HG03280 (cell line): Measurements from ENCODE around the gene GRM8.
"Not testable (repeated sequence)": the region's sequence is repeated elsewhere in the genome, so short reads cannot be mapped to it uniquely, and the experiment has no call there.

Experiments used
- ATAC-seq: cut with Tn5 transposase; IDR thresholded peaks from one replicate; pipeline ENCODE4 v1.9.1; 2021; ENCODE audit warnings: mild to moderate bottlenecking, moderate library complexity; ENCODE audit not compliant: unreplicated experiment

GRM8 gene

GRCh38 chr7:126685018-126685573 is 567.6 kb downstream of the GRM8 start:
- ATAC-seq: no peak

GRCh38 chr7:126682176-126682575 is 570.6 kb downstream of the GRM8 start:
- no peak for ATAC-seq

- not testable (repeated sequence) for ATAC-seq
Observed at GRCh38 chr7:126668762-126669161, 584.0 kb downstream of the GRM8 start.

GRCh38 chr7:126668367-126668752 is 584.4 kb downstream of the GRM8 start:
- no peak for ATAC-seq

GRCh38 chr7:126667742-126668366 is 584.9 kb downstream of the GRM8 start:
- ATAC-seq: no peak

- no peak for ATAC-seq
Observed at GRCh38 chr7:126662856-126663255, 589.9 kb downstream of the GRM8 start.

GRCh38 chr7:126659124-126659523 is 593.6 kb downstream of the GRM8 start:
- peak; percentile 75 for ATAC-seq

- ATAC-seq: peak; percentile 36
Observed at GRCh38 chr7:126658684-126659083, 594.1 kb downstream of the GRM8 start.

- peak; percentile 64 for ATAC-seq
Observed at GRCh38 chr7:126657599-126658358, 595.0 kb downstream of the GRM8 start.

GRCh38 chr7:126657137-126657536 is 595.6 kb downstream of the GRM8 start:
- ATAC-seq: no peak

GRCh38 chr7:126656165-126656564 is 596.6 kb downstream of the GRM8 start:
- ATAC-seq: no peak

- ATAC-seq: no peak
Observed at GRCh38 chr7:126637538-126637937, 615.2 kb downstream of the GRM8 start.

GRCh38 chr7:126635545-126635944 is 617.2 kb downstream of the GRM8 start:
- ATAC-seq: no peak

GRCh38 chr7:126608339-126608776 is 644.4 kb downstream of the GRM8 start:
- ATAC-seq: no peak

GRCh38 chr7:126606331-126606730 is 646.4 kb downstream of the GRM8 start:
- no peak for ATAC-seq

- ATAC-seq: no peak
Observed at GRCh38 chr7:126605553-126605952, 647.2 kb downstream of the GRM8 start.

GRCh38 chr7:126605056-126605455 is 647.7 kb downstream of the GRM8 start:
- ATAC-seq: no peak

- ATAC-seq: no peak
Observed at GRCh38 chr7:126589068-126589684, 663.6 kb downstream of the GRM8 start.

GRCh38 chr7:126578338-126578737 is 674.4 kb downstream of the GRM8 start:
- ATAC-seq: no peak

GRCh38 chr7:126574276-126575250 is 678.2 kb downstream of the GRM8 start:
- ATAC-seq: no peak

GRCh38 chr7:126570845-126571244 is 681.9 kb downstream of the GRM8 start:
- ATAC-seq: no peak
